Caco-2 (cell line): ENCODE results near the gene STAT3. TPM values are rescaled to one million over a fixed set of nuclear protein-coding genes. Genes with fewer than 3 reads are reported as not detected.
"Not testable (repeated sequence)": the region's sequence is repeated elsewhere in the genome, so short reads cannot be mapped to it uniquely, and the experiment has no call there.

Source experiments
- BruUV-seq: library from RNA; stranded (reverse); fragments of 400-500 nt; replicated peaks from 2 replicates; lab custom pipeline; 2021; lab: Mats Ljungman, UMichigan
- CTCF ChIA-PET: fragments of 300-600 bp; sonication (Branson Sonifier 250); formaldehyde crosslinking; loops from one replicate; lab custom pipeline; 2022; ENCODE audit warnings: antibody characterized with exemption; lab: Charles Lee
- POLR2A ChIA-PET: fragments of 300-600 bp; sonication (Branson Sonifier 250); formaldehyde crosslinking; loops from one replicate; lab custom pipeline; 2022; ENCODE audit warnings: antibody characterized with exemption; lab: Charles Lee
- DNase-seq, 2 experiments: peaks; one replicate each; pipeline versions ENCODE4 v3.0.0 to v3.0.0-alpha.2; 2020 to 2022
- H3K27me3 ChIP-seq: replicated peaks from 2 replicates; pipeline ENCODE4 v1.6.0; 2011; ENCODE audit warnings: low read length; ENCODE audit not compliant: control insufficient read depth, insufficient read depth
- H3K36me3 ChIP-seq: 2 replicates; pipeline ENCODE4 v1.5.1; 2011; ENCODE audit warnings: low read length; ENCODE audit not compliant: control insufficient read depth, insufficient read depth
- H3K4me1 ChIP-seq: fragments of 250-450 bp; sonication (Bioruptor Pico); 2 replicates; pipeline ENCODE4 v1.5.1; 2020; ENCODE audit warnings: mild to moderate bottlenecking
- H3K4me3 ChIP-seq: 2 replicates; pipeline ENCODE4 v1.5.1; 2011; ENCODE audit warnings: low read depth, mild to moderate bottlenecking, control low read depth, low read length
- H3K9me3 ChIP-seq: fragments of 250-450 bp; sonication (Bioruptor Pico); 2 replicates; pipeline ENCODE4 v1.5.1; 2020; ENCODE audit warnings: mild to moderate bottlenecking, moderate library complexity
- H3K27ac Mint-ChIP-seq: one replicate; pipeline ENCODE4 v1.8.0; 2022; ENCODE audit warnings: mixed read lengths; ENCODE audit not compliant: unreplicated experiment
- H3K27me3 Mint-ChIP-seq: one replicate; pipeline ENCODE4 v1.8.0; 2022; ENCODE audit warnings: mixed read lengths; ENCODE audit not compliant: insufficient read depth, unreplicated experiment
- H3K36me3 Mint-ChIP-seq: one replicate; pipeline ENCODE4 v1.8.0; 2022; ENCODE audit warnings: mild to moderate bottlenecking, mixed read lengths; ENCODE audit not compliant: insufficient read depth, unreplicated experiment
- H3K4me1 Mint-ChIP-seq: one replicate; pipeline ENCODE4 v1.8.0; 2022; ENCODE audit warnings: low read depth, mixed read lengths; ENCODE audit not compliant: unreplicated experiment
- H3K4me3 Mint-ChIP-seq: one replicate; pipeline ENCODE4 v1.8.0; 2022; ENCODE audit warnings: mild to moderate bottlenecking, moderate library complexity, mixed read lengths; ENCODE audit not compliant: unreplicated experiment
- H3K9me3 Mint-ChIP-seq: one replicate; pipeline ENCODE4 v1.8.0; 2022; ENCODE audit warnings: mixed read lengths; ENCODE audit not compliant: unreplicated experiment
- intact Hi-C: fragments of 100-400 bp; cut with micrococcal nuclease; formaldehyde crosslinking; loops from one replicate; pipeline ENCODE4 v1.10.0; 2022; ENCODE audit not compliant: unreplicated experiment
- total RNA-seq: library from RNA; stranded (reverse); gene quantifications from 2 replicates; pipeline ENCODE4 v1.2.3, GENCODE V29; 2022
- TF ChIP-seq, protein P1 (sequence below), 2 experiments: fragments of 200-600 bp in 1 of 2; IDR thresholded peaks; 1 replicate in 1 of 2; 2 replicates in 1 of 2; pipeline versions ENCODE4 v1.5.1 to v1.8.0; 2011 to 2022; ENCODE audit warnings: antibody characterized with exemption in 1 of 2, control low read depth in 1 of 2, inconsistent platforms in 1 of 2, low read depth in 1 of 2, low read length in 1 of 2, mild to moderate bottlenecking in 1 of 2, moderate library complexity in 1 of 2; ENCODE audit not compliant: insufficient read depth in 1 of 2, severe bottlenecking in 1 of 2, unreplicated experiment in 1 of 2

Gene STAT3
- total RNA-seq, 1 experiment from 2014 or later, result 73.7 TPM

DNA sequence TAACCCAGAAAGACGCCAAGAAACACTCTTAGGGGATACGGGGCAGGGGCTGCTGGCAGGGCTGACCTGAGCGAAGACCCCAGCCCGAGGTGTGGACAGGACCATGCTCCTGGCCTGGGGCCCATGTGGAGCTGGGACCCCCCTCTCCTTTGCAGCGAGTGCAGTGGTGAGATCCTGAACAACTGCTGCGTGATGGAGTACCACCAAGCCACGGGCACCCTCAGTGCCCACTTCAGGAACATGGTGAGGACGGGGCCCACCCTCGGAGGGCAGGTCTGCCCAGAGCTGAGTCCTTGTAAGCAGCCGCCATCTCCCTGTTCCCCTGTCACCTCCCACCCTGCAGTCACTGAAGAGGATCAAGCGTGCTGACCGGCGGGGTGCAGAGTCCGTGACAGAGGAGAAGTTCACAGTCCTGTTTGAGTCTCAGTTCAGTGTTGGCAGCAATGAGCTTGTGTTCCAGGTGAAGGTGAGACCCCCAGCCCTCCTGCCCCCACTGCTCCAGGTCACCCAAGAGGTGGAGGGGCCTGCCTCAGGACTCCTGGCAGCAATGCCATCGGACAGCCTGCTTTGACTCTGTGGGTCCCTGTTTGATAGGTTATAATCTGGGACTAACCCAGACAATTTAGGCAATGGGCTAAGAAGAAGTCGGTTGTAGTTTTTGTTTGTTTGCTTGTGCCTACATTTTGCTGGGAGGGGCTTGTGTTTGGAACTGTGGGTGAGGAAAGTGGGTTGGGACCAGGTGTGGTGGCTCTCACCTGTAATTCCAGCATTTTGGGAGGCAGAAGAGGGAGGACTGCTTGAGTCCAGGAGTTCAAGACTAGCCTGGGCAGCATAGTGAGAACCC is 83.8 kb downstream of the STAT3 start:
- Mint-ChIP-seq H3K36me3 (peaks cover 18% of the 10 kb centered on the region), H3K27me3 (no peaks in the 10 kb centered on the region), H3K9me3 (no peaks in the 10 kb centered on the region), H3K4me1 (no peaks in the 10 kb centered on the region), H3K27ac (no peak overlapping the region), H3K4me3 (no peak overlapping the region)
- Histone ChIP-seq H3K4me1 (no peaks in the 10 kb centered on the region), H3K27me3 (no peaks in the 10 kb centered on the region), H3K4me3 (no peak overlapping the region), H3K9me3 (no peaks in the 10 kb centered on the region), H3K36me3 (no peaks in the 10 kb centered on the region)
- BruUV-seq, result no TSS peak
- no peak for DNase-seq
- ChIA-PET POLR2A (no interaction called here), CTCF (no interaction called here)
- TF ChIP-seq, protein P1, sequence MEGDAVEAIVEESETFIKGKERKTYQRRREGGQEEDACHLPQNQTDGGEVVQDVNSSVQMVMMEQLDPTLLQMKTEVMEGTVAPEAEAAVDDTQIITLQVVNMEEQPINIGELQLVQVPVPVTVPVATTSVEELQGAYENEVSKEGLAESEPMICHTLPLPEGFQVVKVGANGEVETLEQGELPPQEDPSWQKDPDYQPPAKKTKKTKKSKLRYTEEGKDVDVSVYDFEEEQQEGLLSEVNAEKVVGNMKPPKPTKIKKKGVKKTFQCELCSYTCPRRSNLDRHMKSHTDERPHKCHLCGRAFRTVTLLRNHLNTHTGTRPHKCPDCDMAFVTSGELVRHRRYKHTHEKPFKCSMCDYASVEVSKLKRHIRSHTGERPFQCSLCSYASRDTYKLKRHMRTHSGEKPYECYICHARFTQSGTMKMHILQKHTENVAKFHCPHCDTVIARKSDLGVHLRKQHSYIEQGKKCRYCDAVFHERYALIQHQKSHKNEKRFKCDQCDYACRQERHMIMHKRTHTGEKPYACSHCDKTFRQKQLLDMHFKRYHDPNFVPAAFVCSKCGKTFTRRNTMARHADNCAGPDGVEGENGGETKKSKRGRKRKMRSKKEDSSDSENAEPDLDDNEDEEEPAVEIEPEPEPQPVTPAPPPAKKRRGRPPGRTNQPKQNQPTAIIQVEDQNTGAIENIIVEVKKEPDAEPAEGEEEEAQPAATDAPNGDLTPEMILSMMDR (IDR thresholded peaks at IDR 0.05; ENCODE audit: insufficient read depth in 1 of 2, low read depth in 1 of 2, low read length in 1 of 2, severe bottlenecking in 1 of 2, unreplicated experiment in 1 of 2), result no peak
- intact Hi-C loops, result no loop called here

DNA sequence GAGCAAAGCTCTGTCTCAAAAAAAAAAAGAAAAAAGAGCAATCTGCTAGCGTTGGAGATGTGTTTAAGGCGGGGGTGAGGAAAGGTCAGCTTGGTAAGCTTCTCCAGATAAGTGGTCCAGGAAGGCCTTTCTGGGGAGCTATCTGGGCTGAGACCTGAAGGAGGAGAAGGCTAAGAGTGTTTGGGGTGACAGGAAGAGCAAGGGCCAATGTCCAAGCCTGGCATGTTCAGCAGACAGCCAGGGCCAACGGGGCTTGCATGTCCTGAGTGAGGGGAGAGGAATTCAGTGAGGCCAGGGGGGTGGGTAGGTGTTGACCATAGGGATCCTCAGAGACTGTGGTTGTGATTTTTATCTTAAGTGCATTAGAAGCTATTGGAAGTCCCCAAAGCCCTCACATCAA is 84.5 kb downstream of the STAT3 start:
- TF ChIP-seq, protein P1 (IDR thresholded peaks at IDR 0.05; ENCODE audit: insufficient read depth in 1 of 2, low read depth in 1 of 2, low read length in 1 of 2, severe bottlenecking in 1 of 2, unreplicated experiment in 1 of 2), result no peak
- H3K36me3 ChIP-seq, result no peaks in the 10 kb centered on the region
- intact Hi-C loops, result no loop called here
- no peak overlapping the region for H3K4me3 Mint-ChIP-seq
- ChIA-PET CTCF (no interaction called here), POLR2A (no interaction called here)
- no peak for DNase-seq
- no peaks in the 10 kb centered on the region for H3K4me1 ChIP-seq
- H3K4me1 Mint-ChIP-seq, result no peaks in the 10 kb centered on the region
- H3K27me3 Mint-ChIP-seq, result no peaks in the 10 kb centered on the region
- BruUV-seq, result no TSS peak
- no peak overlapping the region for H3K4me3 ChIP-seq
- no peak overlapping the region for H3K27ac Mint-ChIP-seq
- no peaks in the 10 kb centered on the region for H3K27me3 ChIP-seq
- peaks cover 11% of the 10 kb centered on the region for H3K36me3 Mint-ChIP-seq
- H3K9me3 ChIP-seq, result no peaks in the 10 kb centered on the region
- no peaks in the 10 kb centered on the region for H3K9me3 Mint-ChIP-seq

DNA sequence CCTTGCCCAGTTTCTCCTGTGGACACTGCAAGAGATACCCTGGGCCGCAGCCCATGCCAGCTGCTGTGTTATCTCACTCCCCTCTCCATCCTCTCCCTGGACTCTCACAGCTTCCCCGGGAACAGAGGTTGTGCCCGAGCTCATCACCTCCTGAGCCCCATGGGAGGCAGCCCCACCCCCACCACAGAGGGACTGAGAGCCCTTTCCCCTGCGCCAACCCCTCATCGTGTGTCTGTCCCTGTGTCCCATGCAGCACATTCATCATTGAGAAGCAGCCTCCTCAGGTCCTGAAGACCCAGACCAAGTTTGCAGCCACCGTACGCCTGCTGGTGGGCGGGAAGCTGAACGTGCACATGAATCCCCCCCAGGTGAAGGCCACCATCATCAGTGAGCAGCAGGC is 87.2 kb downstream of the STAT3 start:
- no peaks in the 10 kb centered on the region for H3K4me1 Mint-ChIP-seq
- intact Hi-C loops, result no loop called here
- H3K9me3 Mint-ChIP-seq, result no peaks in the 10 kb centered on the region
- CTCF ChIA-PET, result no interaction called here
- no TSS peak for BruUV-seq
- no peaks in the 10 kb centered on the region for H3K27me3 ChIP-seq
- POLR2A ChIA-PET, result no interaction called here
- H3K27me3 Mint-ChIP-seq, result no peaks in the 10 kb centered on the region
- TF ChIP-seq, protein P1 (IDR thresholded peaks at IDR 0.05; ENCODE audit: insufficient read depth in 1 of 2, low read depth in 1 of 2, low read length in 1 of 2, severe bottlenecking in 1 of 2, unreplicated experiment in 1 of 2), result no peak
- H3K27ac Mint-ChIP-seq, result no peak overlapping the region
- no peaks in the 10 kb centered on the region for H3K9me3 ChIP-seq
- H3K36me3 ChIP-seq, result no peaks in the 10 kb centered on the region
- no peak overlapping the region for H3K4me3 ChIP-seq
- DNase-seq, result no peak
- H3K4me3 Mint-ChIP-seq, result no peak overlapping the region
- no peaks in the 10 kb centered on the region for H3K36me3 Mint-ChIP-seq
- no peaks in the 10 kb centered on the region for H3K4me1 ChIP-seq

DNA sequence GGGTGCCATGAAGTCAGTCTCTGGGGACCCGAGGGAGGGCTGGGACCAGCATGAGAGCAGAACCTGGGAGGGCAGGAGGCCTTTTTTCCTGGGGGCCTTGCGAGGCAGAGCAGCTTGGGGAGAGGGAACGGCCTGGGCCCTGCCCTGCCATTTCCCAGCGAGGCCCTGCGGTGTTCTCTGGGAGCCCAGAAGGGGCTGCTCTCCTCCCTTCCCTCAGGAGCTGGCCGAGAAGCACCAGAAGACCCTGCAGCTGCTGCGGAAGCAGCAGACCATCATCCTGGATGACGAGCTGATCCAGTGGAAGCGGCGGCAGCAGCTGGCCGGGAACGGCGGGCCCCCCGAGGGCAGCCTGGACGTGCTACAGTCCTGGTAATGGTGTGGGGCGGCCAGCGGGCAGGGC is 88.3 kb downstream of the STAT3 start:
- CTCF ChIA-PET, result not testable (repeated sequence)

DNA sequence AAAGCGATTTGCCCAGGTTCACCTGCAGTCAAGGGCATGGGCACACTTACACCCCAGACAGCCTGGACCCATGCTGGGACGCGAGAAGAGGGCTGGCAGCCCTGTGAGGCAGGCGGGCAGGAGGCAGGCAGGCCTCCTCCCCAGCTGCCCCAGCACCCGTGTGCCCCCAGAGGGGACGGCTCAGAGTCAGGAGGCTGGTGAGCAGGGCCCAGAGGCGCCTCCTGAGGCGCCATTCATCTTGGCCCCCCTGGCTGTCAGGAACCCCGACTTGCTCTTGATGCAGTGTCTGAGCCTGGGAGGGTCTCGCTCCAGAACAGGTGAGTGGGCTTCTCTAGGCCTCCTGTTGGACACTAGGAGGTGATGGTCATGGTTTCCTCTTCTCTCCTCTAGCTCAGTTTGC is 88.9 kb downstream of the STAT3 start:
- H3K9me3 Mint-ChIP-seq, H3K27ac Mint-ChIP-seq, CTCF ChIA-PET, H3K36me3 Mint-ChIP-seq, H3K4me3 ChIP-seq, DNase-seq, H3K4me1 Mint-ChIP-seq, BruUV-seq, H3K36me3 ChIP-seq, H3K4me3 Mint-ChIP-seq, H3K27me3 ChIP-seq, H3K4me1 ChIP-seq, H3K27me3 Mint-ChIP-seq, H3K9me3 ChIP-seq, intact Hi-C loops, POLR2A ChIA-PET: not testable (repeated sequence)

More for the DNA sequence above, 88.3 kb downstream of the STAT3 start:
- H3K4me3 Mint-ChIP-seq, H3K36me3 ChIP-seq, H3K4me1 ChIP-seq, H3K36me3 Mint-ChIP-seq, H3K9me3 Mint-ChIP-seq, DNase-seq, H3K4me1 Mint-ChIP-seq, BruUV-seq, H3K27me3 ChIP-seq, H3K9me3 ChIP-seq, H3K27me3 Mint-ChIP-seq, H3K4me3 ChIP-seq, H3K27ac Mint-ChIP-seq, intact Hi-C loops, POLR2A ChIA-PET: not testable (repeated sequence)
